ENCODE results near the gene IRGQ.
"Not testable (repeated sequence)": the region's sequence is repeated elsewhere in the genome, so short reads cannot be mapped to it uniquely, and the experiment has no call there.

- not testable (repeated sequence) for TF ChIP-seq POLR2AphosphoS5 (IDR thresholded peaks at IDR 0.05; ENCODE audit: low read depth, low read length); POLR2A (IDR thresholded peaks at IDR 0.05; ENCODE audit: low read depth, low read length); TAF1 (IDR thresholded peaks at IDR 0.05; ENCODE audit: low read depth, low read length); POU2F2 (IDR thresholded peaks at IDR 0.05; ENCODE audit: low read depth, low read length); SPI1 (IDR thresholded peaks at IDR 0.05; ENCODE audit: low read depth, low read length); PAX5 (IDR thresholded peaks at IDR 0.05; ENCODE audit: insufficient read depth, low read length, severe bottlenecking)
These were observed 4.4 kb upstream of the IRGQ start for GRCh38 chr19:43600326-43600725.

Measured in GM12891 (cell line).